Measurements from ENCODE around the gene OR2AT4. TPM values are rescaled to one million over a fixed set of nuclear protein-coding genes. Genes with fewer than 3 reads are reported as not detected.
"Not testable (repeated sequence)": the region's sequence is repeated elsewhere in the genome, so short reads cannot be mapped to it uniquely, and the experiment has no call there.

The OR2AT4 gene
- total and polyA plus RNA-seq, 4 donors = not detected

- H3K27ac ChIP-seq (ENCODE audit: low read depth in 1 of 2, low read length in 1 of 2) = no peak overlapping the region
- WGBS, 2 donors = 65 to 71% methylated on average over 2 of the region's 2 CpGs
- H3K9me3 ChIP-seq (ENCODE audit: control insufficient read depth in 4 of 4, insufficient read depth in 3 of 4, low read length in 3 of 4) = no peaks in the 10 kb centered on the region
- no peaks in the 10 kb centered on the region for H3K4me1 ChIP-seq (ENCODE audit: control insufficient read depth in 5 of 5, insufficient read depth in 5 of 5, low read length in 5 of 5)
- H3K4me3 ChIP-seq = no peak overlapping the region
- no peaks in the 10 kb centered on the region for H3K27me3 ChIP-seq (ENCODE audit: control insufficient read depth in 3 of 3, insufficient read depth in 3 of 3, low read length in 2 of 3)
- H3K9ac ChIP-seq (ENCODE audit: insufficient read depth in 1 of 2, low read length in 2 of 2) = no peak overlapping the region
- no peaks in the 10 kb centered on the region for H3K36me3 ChIP-seq (ENCODE audit: control insufficient read depth in 4 of 4, insufficient read depth in 4 of 4, low read length in 4 of 4)
- ATAC-seq (ENCODE audit: insufficient read depth, low FRiP score) = no peak
- TF ChIP-seq CTCF (IDR thresholded peaks at IDR 0.05; ENCODE audit: control extremely low read depth, extremely low read depth) = no peak
- no peak for DNase-seq
These were observed 489 bp upstream of the OR2AT4 start for GRCh38 chr11:75097173-75097557.

- not testable (repeated sequence) for DNase-seq; H3K4me1 ChIP-seq (ENCODE audit: control insufficient read depth in 5 of 5, insufficient read depth in 5 of 5, low read length in 5 of 5); H3K9ac ChIP-seq (ENCODE audit: insufficient read depth in 1 of 2, low read length in 2 of 2); H3K4me3 ChIP-seq; H3K36me3 ChIP-seq (ENCODE audit: control insufficient read depth in 4 of 4, insufficient read depth in 4 of 4, low read length in 4 of 4); ATAC-seq (ENCODE audit: insufficient read depth, low FRiP score); H3K27ac ChIP-seq (ENCODE audit: low read depth in 1 of 2, low read length in 1 of 2); H3K27me3 ChIP-seq (ENCODE audit: control insufficient read depth in 3 of 3, insufficient read depth in 3 of 3, low read length in 2 of 3)
- peaks cover 0 to 12% (median 4%) of the 10 kb centered on the region in 4 donors for H3K9me3 ChIP-seq (ENCODE audit: control insufficient read depth in 4 of 4, insufficient read depth in 3 of 4, low read length in 3 of 4)
These were observed 2.3 kb downstream of the OR2AT4 start for GRCh38 chr11:75094382-75094781.

GRCh38 chr11:75090671-75091177, 6.0 kb downstream of the OR2AT4 start:
- DNase-seq (no peak), ATAC-seq (ENCODE audit: insufficient read depth, low FRiP score) (no peak)
- Histone ChIP-seq H3K9ac (ENCODE audit: insufficient read depth in 1 of 2, low read length in 2 of 2) (no peak overlapping the region), H3K27ac (ENCODE audit: low read depth in 1 of 2, low read length in 1 of 2) (no peak overlapping the region), H3K4me1 (ENCODE audit: control insufficient read depth in 5 of 5, insufficient read depth in 5 of 5, low read length in 5 of 5) (no peaks in the 10 kb centered on the region), H3K9me3 (ENCODE audit: control insufficient read depth in 4 of 4, insufficient read depth in 3 of 4, low read length in 3 of 4) (peaks cover 0 to 12% (median 5%) of the 10 kb centered on the region in 4 donors), H3K27me3 (ENCODE audit: control insufficient read depth in 3 of 3, insufficient read depth in 3 of 3, low read length in 2 of 3) (no peaks in the 10 kb centered on the region), H3K36me3 (ENCODE audit: control insufficient read depth in 4 of 4, insufficient read depth in 4 of 4, low read length in 4 of 4) (no peaks in the 10 kb centered on the region), H3K4me3 (no peak overlapping the region)
- TF ChIP-seq CTCF (IDR thresholded peaks at IDR 0.05; ENCODE audit: control extremely low read depth, extremely low read depth) = no peak
- WGBS, 2 donors = 73 to 84% methylated on average over 4 of the region's 4 CpGs

- Histone ChIP-seq H3K4me1 (ENCODE audit: control insufficient read depth in 5 of 5, insufficient read depth in 5 of 5, low read length in 5 of 5) (no peaks in the 10 kb centered on the region), H3K9ac (ENCODE audit: insufficient read depth in 1 of 2, low read length in 2 of 2) (no peak overlapping the region), H3K9me3 (ENCODE audit: control insufficient read depth in 4 of 4, insufficient read depth in 3 of 4, low read length in 3 of 4) (peaks cover 0 to 12% (median 5%) of the 10 kb centered on the region in 4 donors), H3K27me3 (ENCODE audit: control insufficient read depth in 3 of 3, insufficient read depth in 3 of 3, low read length in 2 of 3) (no peaks in the 10 kb centered on the region), H3K4me3 (no peak overlapping the region), H3K27ac (ENCODE audit: low read depth in 1 of 2, low read length in 1 of 2) (no peak overlapping the region), H3K36me3 (ENCODE audit: control insufficient read depth in 4 of 4, insufficient read depth in 4 of 4, low read length in 4 of 4) (no peaks in the 10 kb centered on the region)
- ATAC-seq (ENCODE audit: insufficient read depth, low FRiP score) = no peak
- TF ChIP-seq CTCF (IDR thresholded peaks at IDR 0.05; ENCODE audit: control extremely low read depth, extremely low read depth) = no peak
- WGBS, 2 donors = 76 to 83% methylated on average over 7 of the region's 7 CpGs
- DNase-seq = no peak
These were observed 9.1 kb downstream of the OR2AT4 start for GRCh38 chr11:75087319-75088305.

All from lung (tissue), 12 donors.